VCaP (cell line): ENCODE measurements around the gene HDAC4.
A peak's percentile ranks its signal among the peaks of the same experiment; 100 is the strongest.

Experiments
- H3K27ac ChIP-seq: fragments of 450-650 bp; 2 replicates; pipeline ENCODE4 v1.5.1; 2017
- CTCF ChIP-seq: fragments of 450-650 bp; conservative IDR thresholded peaks from 2 replicates; pipeline ENCODE4 v1.5.1; 2017; ENCODE audit warnings: mild to moderate bottlenecking, moderate library complexity

HDAC4 gene

DNA sequence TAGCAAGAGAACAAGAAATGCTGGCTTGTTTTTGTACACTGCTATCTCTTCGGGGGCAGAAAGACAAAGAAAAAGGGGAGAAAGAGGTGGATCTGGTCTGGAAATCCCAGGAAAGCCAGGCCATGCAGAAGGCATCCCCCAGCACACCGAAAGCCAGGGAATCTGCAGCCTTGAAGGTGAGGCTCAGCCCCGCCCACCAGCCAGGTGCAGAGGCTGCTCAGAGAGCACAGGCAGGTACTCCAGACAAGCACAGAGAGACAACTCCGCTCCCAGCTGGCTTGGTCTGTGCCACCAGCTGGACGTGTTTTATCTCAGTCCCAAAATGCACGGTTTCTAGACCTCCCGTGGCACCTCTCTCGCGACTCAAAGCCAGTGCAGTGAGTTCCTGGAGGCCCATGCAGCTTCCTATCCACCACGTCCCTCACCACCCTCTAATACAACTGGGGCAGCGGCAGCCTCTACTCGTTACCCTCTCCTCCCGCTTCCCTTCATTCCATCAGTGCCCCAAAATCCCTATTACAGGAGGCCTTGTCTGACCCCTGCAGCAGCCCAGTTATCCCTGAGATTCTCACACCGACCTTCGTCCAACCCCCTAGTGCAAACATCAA, 62.8 kb downstream of the HDAC4 start:
- H3K27ac ChIP-seq = peak overlapping the region; percentile 79
- no peak for TF ChIP-seq CTCF

DNA sequence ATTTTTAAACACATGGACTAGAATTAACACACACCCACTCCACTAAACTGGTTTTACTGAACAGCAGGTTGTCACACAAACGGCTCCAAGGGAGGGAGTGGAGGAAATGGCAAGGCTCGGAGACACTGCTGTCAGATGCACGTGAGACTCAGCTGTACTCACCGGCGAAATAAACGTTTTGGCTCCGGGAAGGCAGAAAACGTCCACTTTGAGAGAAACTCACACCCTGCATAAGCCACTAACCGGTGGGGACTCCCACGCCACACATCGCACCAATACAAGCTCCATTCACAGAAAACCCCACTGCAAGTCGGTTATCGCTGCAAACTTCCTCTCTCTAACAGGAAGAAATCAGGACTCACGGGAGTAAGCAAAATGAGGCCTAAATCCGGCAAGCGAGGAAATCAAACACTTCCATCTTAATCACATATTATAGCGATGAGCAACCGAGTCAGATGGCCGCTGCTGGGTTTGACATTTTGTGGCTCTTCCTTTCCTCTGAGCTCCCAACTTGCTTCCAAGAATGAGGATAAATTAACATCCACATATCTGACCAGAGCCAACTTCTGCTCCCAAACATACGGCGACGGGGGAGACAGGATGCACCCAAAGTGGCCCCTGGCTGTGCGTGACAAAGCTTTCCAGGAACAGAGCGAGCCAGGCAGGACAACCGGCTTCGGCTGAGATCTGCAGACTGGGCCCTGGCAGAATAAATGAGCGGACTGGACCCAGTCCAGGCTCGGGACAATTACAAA, 63.5 kb downstream of the HDAC4 start:
- peak overlapping the region; percentile 79 for H3K27ac ChIP-seq
- no peak for TF ChIP-seq CTCF

DNA sequence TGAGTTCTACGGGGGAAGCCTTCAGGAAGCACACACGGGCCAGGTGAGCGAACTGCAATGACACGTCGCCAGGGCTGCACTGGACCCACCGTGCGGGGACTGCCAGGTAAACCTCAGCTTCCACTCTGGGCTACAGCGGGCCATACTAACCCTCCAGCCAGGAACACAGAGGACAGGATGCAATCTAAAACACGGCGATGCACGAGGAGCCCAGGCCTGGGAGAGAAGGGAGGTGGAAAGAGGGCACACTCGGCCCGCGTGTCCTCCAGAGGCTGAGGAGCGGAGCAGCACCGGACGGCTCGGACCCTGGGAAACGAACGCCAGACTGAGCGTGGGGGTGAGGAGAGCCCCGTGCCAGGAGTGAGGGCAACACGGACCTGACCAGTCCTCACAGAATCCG, 69.3 kb downstream of the HDAC4 start:
- no peak for TF ChIP-seq CTCF
- H3K27ac ChIP-seq = peak overlapping the region; percentile 27; the same call in 1 of the 2 replicates

GRCh38 chr2:239330836-239331235, 70.0 kb downstream of the HDAC4 start:
- TF ChIP-seq CTCF = no peak

GRCh38 chr2:239329972-239330572, 70.7 kb downstream of the HDAC4 start:
- TF ChIP-seq CTCF = no peak
- no peak overlapping the region; the same call in 1 of the 2 replicates for H3K27ac ChIP-seq

More at GRCh38 chr2:239330836-239331235, 70.0 kb downstream of the HDAC4 start:
- no peak overlapping the region for H3K27ac ChIP-seq

DNA sequence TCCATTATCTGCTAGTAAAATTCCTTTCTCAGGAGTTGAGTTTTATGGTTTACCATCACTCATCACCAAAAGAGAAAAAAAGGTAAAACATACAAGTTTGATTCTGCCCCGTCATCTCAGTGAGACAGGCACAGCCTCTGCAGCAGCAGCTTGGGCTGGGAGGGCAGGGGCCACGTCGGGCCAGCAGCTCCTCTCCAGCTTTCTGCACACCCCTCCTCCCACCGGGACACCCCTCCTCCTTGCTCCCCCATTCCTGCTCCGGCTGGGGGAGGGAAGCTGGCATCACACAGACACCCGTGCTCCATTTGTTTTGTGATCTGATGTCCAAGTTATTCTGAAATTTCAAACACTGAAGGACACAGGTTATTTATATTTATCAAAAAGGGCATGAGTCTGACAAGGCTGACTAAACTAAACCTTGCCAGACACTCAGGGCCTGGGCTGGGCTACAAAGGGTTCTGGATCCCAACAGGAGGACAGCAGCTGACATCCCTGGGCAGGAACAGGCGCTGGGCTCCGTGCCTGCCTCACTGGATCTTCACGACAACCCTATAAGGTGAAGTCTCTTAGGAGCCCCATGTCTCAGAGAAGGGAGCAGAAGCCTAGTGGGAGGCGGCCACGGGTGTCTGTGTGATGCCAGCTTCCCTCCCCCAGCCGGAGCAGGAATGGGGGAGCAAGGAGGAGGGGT, 71.4 kb downstream of the HDAC4 start:
- H3K27ac ChIP-seq = no peak overlapping the region; the same call in 1 of the 2 replicates
- no peak for TF ChIP-seq CTCF
